HepG2 (cell line): ENCODE measurements around the gene TTC23L. TPM values are rescaled to one million over a fixed set of nuclear protein-coding genes. Genes with fewer than 3 reads are reported as not detected.
A peak's percentile ranks its signal among the peaks of the same experiment; 100 is the strongest.

ENCODE experiments used
- CEBPG ChIP-seq: IDR thresholded peaks from 2 replicates; pipeline ENCODE4 v1.6.1; 2016
- CENPX ChIP-seq: sonication (generic); formaldehyde crosslinking; IDR thresholded peaks from 2 replicates; pipeline ENCODE4 v1.9.0; 2021; ENCODE audit warnings: mild to moderate bottlenecking, missing genetic modification reagents, moderate library complexity
- KDM6A ChIP-seq: IDR thresholded peaks from 2 replicates; pipeline ENCODE4 v1.6.1; 2016; ENCODE audit warnings: low read depth
- MEIS2 ChIP-seq: sonication (generic); formaldehyde crosslinking; IDR thresholded peaks from 2 replicates; pipeline ENCODE4 v1.9.0; 2021; ENCODE audit warnings: mild to moderate bottlenecking, missing genetic modification reagents
- NFIC ChIP-seq: IDR thresholded peaks from 2 replicates; pipeline ENCODE4 v1.6.1; 2012; ENCODE audit warnings: mild to moderate bottlenecking, low read length, inconsistent platforms
- NONO ChIP-seq, 2 experiments: fragments of 450-650 bp in 1 of 2; sonication (generic) in 1 of 2; formaldehyde crosslinking in 1 of 2; IDR thresholded peaks in 1 of 2; conservative IDR thresholded peaks in 1 of 2; 2 replicates each; pipeline versions ENCODE4 v1.6.1 to v1.8.0; 2017 to 2022; ENCODE audit warnings: mild to moderate bottlenecking in 1 of 2, missing genetic modification reagents in 1 of 2, moderate library complexity in 1 of 2
- NRL ChIP-seq: sonication (generic); formaldehyde crosslinking; IDR thresholded peaks from 2 replicates; pipeline ENCODE4 v1.5.0; 2020; ENCODE audit warnings: missing genetic modification reagents, mild to moderate bottlenecking, moderate library complexity, borderline replicate concordance
- POLR2A ChIP-seq, 2 experiments: IDR thresholded peaks; 2 replicates each; pipeline ENCODE4 v1.6.1; 2011; ENCODE audit warnings: low read depth in 2 of 2, low read length in 2 of 2, mild to moderate bottlenecking in 1 of 2, moderate library complexity in 1 of 2; ENCODE audit not compliant: insufficient read depth in 1 of 2
- SNAPC2 ChIP-seq: sonication (generic); formaldehyde crosslinking; IDR thresholded peaks from 2 replicates; pipeline ENCODE4 v1.8.1; 2022; ENCODE audit warnings: mild to moderate bottlenecking, missing genetic modification reagents
- SOX13 ChIP-seq, 3 experiments: fragments of 450-650 bp in 1 of 3; sonication (generic) in 1 of 3; formaldehyde crosslinking in 1 of 3; IDR thresholded peaks in 2 of 3; conservative IDR thresholded peaks in 1 of 3; 2 replicates each; pipeline versions ENCODE4 v1.5.0 to v1.6.1; 2016 to 2020; ENCODE audit warnings: antibody characterized with exemption in 1 of 3, mild to moderate bottlenecking in 1 of 3, missing compliant biosample characterization in 1 of 3, missing genetic modification reagents in 1 of 3, moderate library complexity in 1 of 3
- SRF ChIP-seq: IDR thresholded peaks from 2 replicates; pipeline ENCODE4 v1.6.1; 2011; ENCODE audit warnings: mild to moderate bottlenecking, low read depth, low read length, moderate library complexity
- ZMYM3 ChIP-seq: sonication (generic); formaldehyde crosslinking; IDR thresholded peaks from 2 replicates; pipeline ENCODE4 v1.5.1; 2020; ENCODE audit warnings: mild to moderate bottlenecking, missing genetic modification reagents
- ZMYM4 ChIP-seq: sonication (generic); formaldehyde crosslinking; IDR thresholded peaks from 2 replicates; pipeline ENCODE4 v1.8.1; 2023; ENCODE audit warnings: mild to moderate bottlenecking, missing genetic modification reagents
- ZNF12 ChIP-seq: sonication (generic); formaldehyde crosslinking; IDR thresholded peaks from 2 replicates; pipeline ENCODE4 v1.5.0; 2020; ENCODE audit warnings: missing genetic modification reagents
- ZNF138 ChIP-seq: sonication (generic); formaldehyde crosslinking; IDR thresholded peaks from 2 replicates; pipeline ENCODE4 v1.5.0; 2020; ENCODE audit warnings: mild to moderate bottlenecking, low read depth, missing genetic modification reagents
- ZNF256 ChIP-seq: sonication (generic); formaldehyde crosslinking; conservative IDR thresholded peaks from 2 replicates; pipeline ENCODE4 v1.4.0; 2020; ENCODE audit warnings: missing genetic modification reagents
- ZNF292 ChIP-seq: sonication (generic); formaldehyde crosslinking; IDR thresholded peaks from 2 replicates; pipeline ENCODE4 v1.8.1; 2022; ENCODE audit warnings: mild to moderate bottlenecking, low read depth, missing genetic modification reagents, borderline replicate concordance
- ZNF460 ChIP-seq: sonication (generic); formaldehyde crosslinking; IDR thresholded peaks from 2 replicates; pipeline ENCODE4 v1.5.1; 2020; ENCODE audit warnings: missing genetic modification reagents, mild to moderate bottlenecking, borderline replicate concordance
- ZNF615 ChIP-seq: sonication (generic); formaldehyde crosslinking; IDR thresholded peaks from 2 replicates; pipeline ENCODE4 v1.5.0; 2020; ENCODE audit warnings: mild to moderate bottlenecking, missing genetic modification reagents, borderline replicate concordance
- ZNF619 ChIP-seq: sonication (generic); formaldehyde crosslinking; IDR thresholded peaks from 2 replicates; pipeline ENCODE4 v1.4.0; 2020; ENCODE audit warnings: mild to moderate bottlenecking, missing genetic modification reagents
- ZNF678 ChIP-seq: sonication (generic); formaldehyde crosslinking; IDR thresholded peaks from 2 replicates; pipeline ENCODE4 v1.4.0; 2020; ENCODE audit warnings: mild to moderate bottlenecking, missing genetic modification reagents
- polyA plus RNA-seq, 8 experiments: library from polyadenylated mRNA; depleted of rRNA in 3 of 8; stranded (reverse) in 7 of 8; unstranded in 1 of 8; fragments of >200 nt; fragmentation: Illumina TruSeq in 4 of 8; extraction: Trizol in 4 of 8; gene quantifications; 2 replicates each; pipeline versions ENCODE4 v1.2.1 to v1.2.3, GENCODE V29; 2011 to 2016; ENCODE audit warnings: low read depth in 4 of 8, missing spikeins in 1 of 8, mixed read lengths in 1 of 8; ENCODE audit not compliant: insufficient read depth in 1 of 8
- total RNA-seq, 5 experiments: library from RNA; depleted of rRNA; stranded (reverse); fragments of >200 nt; fragmentation: Illumina TruSeq; extraction: Trizol; gene quantifications; 2 replicates each; pipeline ENCODE4 v1.2.3, GENCODE V29; 2016; ENCODE audit warnings: low read depth in 1 of 5
- TF ChIP-seq, protein P1 (sequence below): sonication (generic); formaldehyde crosslinking; IDR thresholded peaks from 2 replicates; pipeline ENCODE4 v1.5.0; 2020; ENCODE audit warnings: mild to moderate bottlenecking, missing genetic modification reagents, borderline replicate concordance
- TF ChIP-seq, protein P2 (sequence below): sonication (generic); formaldehyde crosslinking; IDR thresholded peaks from 2 replicates; pipeline ENCODE4 v1.5.1; 2020; ENCODE audit warnings: missing genetic modification reagents, mild to moderate bottlenecking, borderline replicate concordance

Gene TTC23L
- total and polyA plus RNA-seq, 2 of the 13 experiments (the other 11 are each of a cell fraction or from before 2014, with no cell fraction given) = 0.37 to 1.4 TPM

DNA sequence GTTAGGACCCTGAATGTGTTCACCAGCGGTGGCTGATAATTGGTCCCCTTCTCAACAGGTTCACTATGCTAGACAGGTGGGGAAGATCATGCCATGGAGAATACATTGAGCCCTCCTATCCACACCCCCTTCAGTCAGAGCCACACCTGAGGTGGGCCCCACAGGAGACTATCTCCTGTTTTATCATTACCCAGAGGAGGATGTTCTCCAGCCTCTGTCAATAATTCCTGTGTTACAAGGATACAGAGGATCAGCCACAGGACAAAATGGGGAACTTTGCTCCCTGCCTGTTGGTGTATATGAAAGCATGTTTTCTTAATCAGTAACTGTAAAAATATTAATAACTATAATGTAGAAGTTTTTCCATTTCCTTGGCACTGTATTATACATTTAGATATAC, 50.4 kb downstream of the TTC23L start (continued):
- TF ChIP-seq ZNF12 (CRISPR knock-in tag) = 0 out of 2 replicates have a peak, but pooled peaks have one; percentile 27
- TF ChIP-seq, protein P1, sequence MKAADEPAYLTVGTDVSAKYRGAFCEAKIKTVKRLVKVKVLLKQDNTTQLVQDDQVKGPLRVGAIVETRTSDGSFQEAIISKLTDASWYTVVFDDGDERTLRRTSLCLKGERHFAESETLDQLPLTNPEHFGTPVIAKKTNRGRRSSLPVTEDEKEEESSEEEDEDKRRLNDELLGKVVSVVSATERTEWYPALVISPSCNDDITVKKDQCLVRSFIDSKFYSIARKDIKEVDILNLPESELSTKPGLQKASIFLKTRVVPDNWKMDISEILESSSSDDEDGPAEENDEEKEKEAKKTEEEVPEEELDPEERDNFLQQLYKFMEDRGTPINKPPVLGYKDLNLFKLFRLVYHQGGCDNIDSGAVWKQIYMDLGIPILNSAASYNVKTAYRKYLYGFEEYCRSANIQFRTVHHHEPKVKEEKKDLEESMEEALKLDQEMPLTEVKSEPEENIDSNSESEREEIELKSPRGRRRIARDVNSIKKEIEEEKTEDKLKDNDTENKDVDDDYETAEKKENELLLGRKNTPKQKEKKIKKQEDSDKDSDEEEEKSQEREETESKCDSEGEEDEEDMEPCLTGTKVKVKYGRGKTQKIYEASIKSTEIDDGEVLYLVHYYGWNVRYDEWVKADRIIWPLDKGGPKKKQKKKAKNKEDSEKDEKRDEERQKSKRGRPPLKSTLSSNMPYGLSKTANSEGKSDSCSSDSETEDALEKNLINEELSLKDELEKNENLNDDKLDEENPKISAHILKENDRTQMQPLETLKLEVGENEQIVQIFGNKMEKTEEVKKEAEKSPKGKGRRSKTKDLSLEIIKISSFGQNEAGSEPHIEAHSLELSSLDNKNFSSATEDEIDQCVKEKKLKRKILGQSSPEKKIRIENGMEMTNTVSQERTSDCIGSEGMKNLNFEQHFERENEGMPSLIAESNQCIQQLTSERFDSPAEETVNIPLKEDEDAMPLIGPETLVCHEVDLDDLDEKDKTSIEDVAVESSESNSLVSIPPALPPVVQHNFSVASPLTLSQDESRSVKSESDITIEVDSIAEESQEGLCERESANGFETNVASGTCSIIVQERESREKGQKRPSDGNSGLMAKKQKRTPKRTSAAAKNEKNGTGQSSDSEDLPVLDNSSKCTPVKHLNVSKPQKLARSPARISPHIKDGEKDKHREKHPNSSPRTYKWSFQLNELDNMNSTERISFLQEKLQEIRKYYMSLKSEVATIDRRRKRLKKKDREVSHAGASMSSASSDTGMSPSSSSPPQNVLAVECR = no peak
- no peak for TF ChIP-seq ZNF292 (CRISPR knock-in tag)
- TF ChIP-seq POLR2A (IDR thresholded peaks at IDR 0.05; ENCODE audit: insufficient read depth in 1 of 2, low read depth in 2 of 2, low read length in 2 of 2) = no peak
- no peak for TF ChIP-seq SNAPC2 (CRISPR knock-in tag)
- TF ChIP-seq MEIS2 = no peak
- TF ChIP-seq ZNF619 (CRISPR knock-in tag) = no peak
- TF ChIP-seq ZNF678 = no peak
- no peak for TF ChIP-seq NONO (IDR thresholded peaks at IDR 0.05)
- TF ChIP-seq NONO (CRISPR knock-in tag; conservative IDR thresholded peaks at IDR 0.05) = no peak
- TF ChIP-seq ZNF138 (CRISPR knock-in tag) = no peak
- TF ChIP-seq ZMYM3 (CRISPR knock-in tag) = no peak
- no peak for TF ChIP-seq SRF
- TF ChIP-seq, protein P2, sequence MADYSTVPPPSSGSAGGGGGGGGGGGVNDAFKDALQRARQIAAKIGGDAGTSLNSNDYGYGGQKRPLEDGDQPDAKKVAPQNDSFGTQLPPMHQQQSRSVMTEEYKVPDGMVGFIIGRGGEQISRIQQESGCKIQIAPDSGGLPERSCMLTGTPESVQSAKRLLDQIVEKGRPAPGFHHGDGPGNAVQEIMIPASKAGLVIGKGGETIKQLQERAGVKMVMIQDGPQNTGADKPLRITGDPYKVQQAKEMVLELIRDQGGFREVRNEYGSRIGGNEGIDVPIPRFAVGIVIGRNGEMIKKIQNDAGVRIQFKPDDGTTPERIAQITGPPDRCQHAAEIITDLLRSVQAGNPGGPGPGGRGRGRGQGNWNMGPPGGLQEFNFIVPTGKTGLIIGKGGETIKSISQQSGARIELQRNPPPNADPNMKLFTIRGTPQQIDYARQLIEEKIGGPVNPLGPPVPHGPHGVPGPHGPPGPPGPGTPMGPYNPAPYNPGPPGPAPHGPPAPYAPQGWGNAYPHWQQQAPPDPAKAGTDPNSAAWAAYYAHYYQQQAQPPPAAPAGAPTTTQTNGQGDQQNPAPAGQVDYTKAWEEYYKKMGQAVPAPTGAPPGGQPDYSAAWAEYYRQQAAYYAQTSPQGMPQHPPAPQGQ (CRISPR knock-in tag) = no peak
- TF ChIP-seq CEBPG (CRISPR knock-in tag) = peak; percentile 22; the same call in 1 of the 2 replicates
- TF ChIP-seq NFIC = no peak
- TF ChIP-seq ZMYM4 = peak; percentile 70
- TF ChIP-seq SOX13 (IDR thresholded peaks at IDR 0.05) = no peak
- TF ChIP-seq SOX13 (CRISPR knock-in tag; conservative IDR thresholded peaks at IDR 0.05 in 1 of 2, IDR thresholded peaks at IDR 0.05 in 1 of 2) = peak in 1 of 2 experiments; percentile 73; a peak in 2 of 4 replicates
- no peak for TF ChIP-seq ZNF615 (CRISPR knock-in tag)
- no peak for TF ChIP-seq NRL
- TF ChIP-seq KDM6A (CRISPR knock-in tag) = peak; percentile 81
- TF ChIP-seq ZNF460 = no peak
- no peak for TF ChIP-seq ZNF256 (CRISPR knock-in tag)
- no peak for TF ChIP-seq CENPX
